HFF-Myc (cell line): ENCODE data around the gene HS6ST2.

Source experiments
- DNase-seq: peaks from one replicate; pipeline ENCODE4 v3.0.0-alpha.2; 2011; ENCODE audit warnings: low read depth; ENCODE audit errors: extremely low read depth
- H3K4me3 ChIP-seq: replicated peaks from 2 replicates; pipeline ENCODE4 v1.5.1; 2011; ENCODE audit warnings: low read depth, mild to moderate bottlenecking, control low read depth, low read length
- TF ChIP-seq, protein P1 (sequence below): IDR thresholded peaks from 2 replicates; pipeline ENCODE4 v1.5.1; 2012; ENCODE audit warnings: mild to moderate bottlenecking, low read depth, low read length, control low read depth; ENCODE audit errors: missing control alignments

HS6ST2 gene

DNA sequence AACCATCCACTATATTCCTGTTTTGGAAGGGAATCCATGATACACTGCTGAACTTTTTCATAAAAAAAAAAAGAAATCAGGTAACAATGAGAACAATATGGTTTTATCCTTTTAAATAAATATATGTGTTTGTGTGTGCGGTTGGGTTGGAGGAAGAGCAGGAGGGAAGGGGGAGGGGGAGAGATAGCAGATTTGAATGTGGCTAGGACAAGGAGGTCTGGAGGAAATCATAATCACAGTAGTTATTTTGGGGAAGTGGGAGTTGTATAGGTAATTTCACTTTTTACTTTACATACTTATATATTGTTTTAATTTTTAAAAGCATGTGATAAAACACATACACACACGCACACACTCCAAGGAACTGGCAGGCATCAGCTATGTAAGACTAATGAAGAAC, 335.1 kb downstream of the HS6ST2 start:
- TF ChIP-seq, protein P1, sequence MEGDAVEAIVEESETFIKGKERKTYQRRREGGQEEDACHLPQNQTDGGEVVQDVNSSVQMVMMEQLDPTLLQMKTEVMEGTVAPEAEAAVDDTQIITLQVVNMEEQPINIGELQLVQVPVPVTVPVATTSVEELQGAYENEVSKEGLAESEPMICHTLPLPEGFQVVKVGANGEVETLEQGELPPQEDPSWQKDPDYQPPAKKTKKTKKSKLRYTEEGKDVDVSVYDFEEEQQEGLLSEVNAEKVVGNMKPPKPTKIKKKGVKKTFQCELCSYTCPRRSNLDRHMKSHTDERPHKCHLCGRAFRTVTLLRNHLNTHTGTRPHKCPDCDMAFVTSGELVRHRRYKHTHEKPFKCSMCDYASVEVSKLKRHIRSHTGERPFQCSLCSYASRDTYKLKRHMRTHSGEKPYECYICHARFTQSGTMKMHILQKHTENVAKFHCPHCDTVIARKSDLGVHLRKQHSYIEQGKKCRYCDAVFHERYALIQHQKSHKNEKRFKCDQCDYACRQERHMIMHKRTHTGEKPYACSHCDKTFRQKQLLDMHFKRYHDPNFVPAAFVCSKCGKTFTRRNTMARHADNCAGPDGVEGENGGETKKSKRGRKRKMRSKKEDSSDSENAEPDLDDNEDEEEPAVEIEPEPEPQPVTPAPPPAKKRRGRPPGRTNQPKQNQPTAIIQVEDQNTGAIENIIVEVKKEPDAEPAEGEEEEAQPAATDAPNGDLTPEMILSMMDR = no peak
- no peak for DNase-seq
- no peak overlapping the region for H3K4me3 ChIP-seq

DNA sequence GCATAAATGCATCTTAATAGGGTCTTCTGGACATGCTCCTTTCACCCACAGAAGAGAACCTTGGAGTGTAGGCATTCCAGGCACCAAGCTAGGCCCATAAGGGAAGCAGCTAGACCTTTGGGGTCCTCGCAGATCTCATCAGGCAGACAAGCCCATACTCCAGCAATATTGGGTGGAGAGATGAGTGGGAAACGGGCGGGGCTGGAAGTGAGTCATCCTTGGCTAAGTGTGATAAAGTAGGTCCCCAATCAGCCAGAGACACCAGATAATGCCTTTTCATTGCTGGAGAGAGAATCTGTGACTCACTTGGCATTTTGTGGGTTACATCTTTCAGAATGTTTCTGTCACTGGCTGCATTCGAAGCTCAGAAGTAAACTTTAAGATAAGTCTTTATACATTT, 336.3 kb downstream of the HS6ST2 start:
- TF ChIP-seq, protein P1 = no peak
- no peak for DNase-seq
- H3K4me3 ChIP-seq = no peak overlapping the region

DNA sequence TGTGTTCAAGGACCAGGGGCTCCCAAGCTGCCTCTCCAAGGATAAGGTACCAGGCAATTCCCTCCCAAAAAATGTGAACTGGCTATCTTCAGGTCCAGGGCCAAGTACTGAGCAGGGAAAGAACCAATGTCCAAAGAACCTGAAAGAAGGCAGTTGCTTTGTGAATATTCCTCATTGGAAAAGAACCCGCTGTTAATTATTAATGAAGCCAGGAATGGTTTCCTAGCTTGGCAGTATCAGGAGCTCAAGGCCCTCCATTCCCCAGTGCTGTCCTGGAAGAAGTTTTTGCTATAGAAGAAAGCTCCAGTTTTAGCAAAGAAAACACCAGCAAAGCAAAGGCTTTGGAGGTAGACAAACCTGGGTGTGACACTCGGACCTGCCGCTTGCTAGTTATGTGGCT, 339.6 kb downstream of the HS6ST2 start:
- TF ChIP-seq, protein P1 = no peak
- no peak overlapping the region for H3K4me3 ChIP-seq
- no peak for DNase-seq

DNA sequence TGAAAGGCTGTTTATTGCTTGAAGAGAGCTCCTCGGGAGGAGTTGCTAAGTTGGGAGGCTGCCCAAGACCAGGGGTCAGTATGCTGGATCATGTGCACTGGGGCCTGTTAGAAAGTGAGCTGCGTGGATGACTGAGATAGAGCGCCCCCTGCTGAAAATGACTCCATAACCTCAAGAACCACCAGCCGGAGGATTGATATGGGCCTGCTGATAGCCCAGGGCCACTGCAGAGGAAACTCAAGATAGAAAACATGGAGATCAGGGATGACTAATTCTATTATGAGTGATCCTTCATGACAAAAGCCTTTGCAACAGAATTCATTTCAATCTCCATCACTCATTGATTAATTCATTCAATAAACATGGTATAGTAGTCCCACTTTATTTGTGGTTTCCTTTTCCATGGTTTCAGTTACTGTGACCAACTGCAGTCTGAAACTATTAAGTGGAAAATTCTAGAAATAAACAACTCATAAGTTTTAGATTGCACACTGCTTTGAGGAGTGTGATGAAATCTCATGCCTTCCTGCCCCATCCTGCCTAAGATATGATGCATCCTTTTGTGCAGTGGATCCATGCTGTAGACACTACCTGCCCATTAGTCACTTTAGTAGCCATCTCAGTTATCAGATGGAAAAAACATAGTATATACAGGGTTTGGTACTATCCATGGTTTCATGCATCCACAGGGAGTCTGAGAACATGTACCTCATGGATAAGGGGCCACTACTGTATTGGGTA, 342.9 kb downstream of the HS6ST2 start:
- TF ChIP-seq, protein P1 = peak; percentile 43
- no peak for DNase-seq
- H3K4me3 ChIP-seq = no peak overlapping the region

DNA sequence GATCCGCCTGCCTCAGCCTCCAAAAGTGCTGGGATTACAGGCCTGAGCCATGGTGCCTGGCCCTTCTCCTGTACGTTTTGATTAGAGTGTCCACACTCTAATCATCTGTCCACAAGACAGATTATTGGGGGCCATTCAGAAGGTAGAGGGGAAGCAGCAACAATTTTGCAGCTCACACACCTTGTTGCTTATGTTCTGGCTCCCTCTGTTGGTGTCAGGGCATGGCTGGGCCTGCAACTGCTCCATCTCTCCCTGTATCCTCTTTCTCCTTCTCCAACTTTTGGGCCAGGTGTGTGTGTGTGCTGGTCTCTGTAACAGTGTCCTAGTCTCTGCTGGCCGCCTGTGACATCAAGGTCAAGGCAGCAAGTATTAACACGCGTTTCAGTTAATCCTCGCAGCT, 344.1 kb downstream of the HS6ST2 start:
- TF ChIP-seq, protein P1 = peak; percentile 40
- DNase-seq = no peak
- H3K4me3 ChIP-seq = no peak overlapping the region

DNA sequence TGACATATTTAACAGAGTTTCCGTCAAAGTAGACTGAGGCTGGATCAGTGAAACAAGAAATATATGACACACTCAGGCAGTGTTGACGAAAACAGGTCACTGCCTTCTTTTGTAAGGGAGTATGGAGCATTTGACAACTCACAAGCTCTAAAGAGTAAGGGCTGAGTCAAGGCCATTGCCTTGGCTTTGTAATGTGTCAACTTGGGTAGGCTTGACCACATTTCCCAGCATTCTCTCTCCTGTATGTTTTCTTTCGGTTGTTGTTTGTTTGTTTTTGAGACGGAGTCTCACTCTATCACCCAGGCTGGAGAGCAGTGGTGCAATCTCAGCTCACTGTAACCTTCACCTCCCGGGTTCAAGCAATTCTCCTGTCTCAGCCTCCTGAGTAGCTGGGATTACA, 344.6 kb downstream of the HS6ST2 start:
- no peak for DNase-seq
- TF ChIP-seq, protein P1 = no peak
- no peak overlapping the region for H3K4me3 ChIP-seq

DNA sequence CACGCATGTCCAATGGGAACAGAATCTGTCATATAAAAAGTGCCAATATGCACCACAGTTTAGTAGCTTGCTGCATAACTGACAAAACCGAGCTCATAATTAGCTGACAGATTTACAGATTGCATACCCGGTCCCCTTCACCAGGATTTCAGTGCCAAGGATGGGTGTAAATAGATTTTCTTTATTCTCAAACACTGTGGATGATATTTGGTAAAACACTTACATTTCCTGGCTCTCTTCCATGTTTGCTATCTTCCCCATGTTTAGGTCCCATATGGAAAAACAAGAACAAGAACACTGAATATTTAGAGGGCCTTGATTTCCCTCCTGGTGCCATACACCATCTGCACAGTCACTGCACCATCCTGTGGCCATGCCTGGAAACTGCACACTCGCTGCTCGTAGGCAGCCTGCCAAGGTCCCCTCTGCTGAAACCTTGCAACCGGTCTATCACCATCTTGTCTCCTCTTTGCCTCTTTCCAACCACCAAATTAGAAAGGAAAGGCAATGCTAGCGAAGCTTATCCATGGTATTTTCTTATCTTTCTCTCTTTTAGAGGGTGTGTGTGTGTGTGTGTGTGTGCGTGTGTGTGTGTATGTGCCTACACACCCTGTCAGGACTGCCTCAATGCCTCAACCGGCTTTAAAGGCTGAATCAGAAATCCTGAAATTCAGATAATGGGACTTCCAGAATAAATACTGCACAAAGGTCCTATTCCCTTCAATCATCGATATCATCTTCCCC, 345.4 kb downstream of the HS6ST2 start:
- H3K4me3 ChIP-seq = no peak overlapping the region
- no peak for DNase-seq
- TF ChIP-seq, protein P1 = peak; percentile 51
